ENCODE results near the gene C1orf21.

Gene C1orf21

DNA sequence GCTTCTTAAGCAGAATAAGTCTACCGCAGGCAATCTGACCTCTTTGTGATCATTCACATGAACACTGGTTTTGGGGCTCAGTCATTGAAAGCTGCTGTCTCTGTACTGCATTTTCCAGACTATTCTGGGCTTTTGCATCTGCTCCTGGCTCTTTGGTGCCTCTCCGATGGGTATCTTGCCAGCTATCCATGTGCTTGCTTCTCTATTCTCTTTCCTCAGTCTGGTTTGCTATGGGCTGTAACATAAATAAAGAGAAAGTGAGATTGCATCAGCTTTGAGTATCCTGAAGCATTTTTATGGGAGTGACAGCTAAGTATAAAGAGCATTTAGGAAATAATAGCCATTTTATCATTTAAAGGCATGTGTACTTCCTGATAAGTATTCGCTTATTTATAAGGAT, 70.7 kb downstream of the C1orf21 start:
- in situ Hi-C loops (cut with MboI; ENCODE audit: low sequenced_read_pairs, unreplicated experiment) = no loop called here
- TF ChIP-seq, protein P1, sequence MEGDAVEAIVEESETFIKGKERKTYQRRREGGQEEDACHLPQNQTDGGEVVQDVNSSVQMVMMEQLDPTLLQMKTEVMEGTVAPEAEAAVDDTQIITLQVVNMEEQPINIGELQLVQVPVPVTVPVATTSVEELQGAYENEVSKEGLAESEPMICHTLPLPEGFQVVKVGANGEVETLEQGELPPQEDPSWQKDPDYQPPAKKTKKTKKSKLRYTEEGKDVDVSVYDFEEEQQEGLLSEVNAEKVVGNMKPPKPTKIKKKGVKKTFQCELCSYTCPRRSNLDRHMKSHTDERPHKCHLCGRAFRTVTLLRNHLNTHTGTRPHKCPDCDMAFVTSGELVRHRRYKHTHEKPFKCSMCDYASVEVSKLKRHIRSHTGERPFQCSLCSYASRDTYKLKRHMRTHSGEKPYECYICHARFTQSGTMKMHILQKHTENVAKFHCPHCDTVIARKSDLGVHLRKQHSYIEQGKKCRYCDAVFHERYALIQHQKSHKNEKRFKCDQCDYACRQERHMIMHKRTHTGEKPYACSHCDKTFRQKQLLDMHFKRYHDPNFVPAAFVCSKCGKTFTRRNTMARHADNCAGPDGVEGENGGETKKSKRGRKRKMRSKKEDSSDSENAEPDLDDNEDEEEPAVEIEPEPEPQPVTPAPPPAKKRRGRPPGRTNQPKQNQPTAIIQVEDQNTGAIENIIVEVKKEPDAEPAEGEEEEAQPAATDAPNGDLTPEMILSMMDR (IDR thresholded peaks at IDR 0.05; ENCODE audit: borderline replicate concordance, control extremely low read depth, extremely low read depth, insufficient read depth, missing control alignments) = no peak
- DNase-seq (ENCODE audit: low spot score) = no peak

DNA sequence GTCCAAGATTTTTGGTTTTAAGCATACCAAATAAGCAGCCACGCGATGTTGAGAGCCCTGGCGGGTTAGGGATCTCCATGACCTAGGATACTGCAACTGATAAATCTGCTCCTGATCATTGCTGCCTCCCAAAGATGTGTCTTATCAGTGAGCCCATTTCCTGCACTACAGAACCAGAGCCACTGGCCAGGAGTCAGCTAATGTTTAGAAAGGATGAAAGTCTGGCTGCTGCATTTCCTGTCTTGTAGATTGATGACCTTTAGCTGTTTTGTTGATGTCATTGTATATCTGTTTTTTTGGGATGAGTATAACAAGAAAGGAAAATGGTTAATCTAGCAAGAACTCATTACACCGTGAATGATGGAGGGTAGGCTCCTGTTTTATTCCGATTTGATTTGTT, 74.5 kb downstream of the C1orf21 start:
- in situ Hi-C loops (cut with MboI; ENCODE audit: low sequenced_read_pairs, unreplicated experiment) = no loop called here
- TF ChIP-seq, protein P1 (IDR thresholded peaks at IDR 0.05; ENCODE audit: borderline replicate concordance, control extremely low read depth, extremely low read depth, insufficient read depth, missing control alignments) = no peak
- no peak for DNase-seq (ENCODE audit: low spot score)

DNA sequence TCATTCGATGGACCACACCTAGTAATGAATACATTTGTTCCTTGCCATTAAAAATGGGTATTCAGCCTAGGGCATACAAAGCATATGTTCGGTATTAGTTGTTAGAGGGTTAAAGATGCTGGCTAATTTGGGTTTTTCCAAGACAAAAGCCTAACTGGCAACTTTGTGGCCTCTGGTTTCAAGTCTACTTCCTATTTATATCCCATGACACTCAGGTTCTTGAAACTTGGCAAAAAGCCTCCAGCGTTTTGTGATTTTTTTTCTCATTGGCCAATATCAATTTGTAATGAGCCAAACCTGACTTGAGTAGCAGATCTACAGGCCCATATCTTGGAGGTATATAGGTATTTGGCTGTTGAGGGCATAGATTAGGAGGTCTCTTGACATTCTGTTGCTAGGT, 75.3 kb downstream of the C1orf21 start:
- TF ChIP-seq, protein P1 (IDR thresholded peaks at IDR 0.05; ENCODE audit: borderline replicate concordance, control extremely low read depth, extremely low read depth, insufficient read depth, missing control alignments) = no peak

DNA sequence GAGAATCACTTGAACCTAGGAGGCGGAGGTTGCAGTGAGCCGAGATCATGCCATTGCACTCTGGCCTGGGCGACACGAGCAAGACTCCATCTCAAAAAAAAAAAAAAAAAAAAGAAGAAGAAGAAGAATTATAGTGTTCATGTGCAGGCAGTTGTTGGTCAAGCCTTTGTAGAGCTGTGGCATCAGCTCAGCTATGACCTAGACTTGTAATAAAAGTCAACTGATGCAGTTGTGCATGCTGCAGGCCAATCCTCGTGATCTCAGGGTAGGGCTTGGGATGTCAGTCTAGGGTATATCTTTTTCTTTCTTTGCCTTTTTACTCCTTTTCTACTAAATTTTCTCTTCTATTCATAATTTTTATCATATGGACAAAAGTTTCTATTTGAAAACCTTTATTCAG, 76.2 kb downstream of the C1orf21 start:
- no peak for DNase-seq (ENCODE audit: low spot score)
- TF ChIP-seq, protein P1 (IDR thresholded peaks at IDR 0.05; ENCODE audit: borderline replicate concordance, control extremely low read depth, extremely low read depth, insufficient read depth, missing control alignments) = no peak
- in situ Hi-C loops (cut with MboI; ENCODE audit: low sequenced_read_pairs, unreplicated experiment) = no loop called here

More for the DNA sequence above, 75.3 kb downstream of the C1orf21 start:
- no peak for DNase-seq (ENCODE audit: low spot score)
- in situ Hi-C loops (cut with MboI; ENCODE audit: low sequenced_read_pairs, unreplicated experiment) = no loop called here

DNA sequence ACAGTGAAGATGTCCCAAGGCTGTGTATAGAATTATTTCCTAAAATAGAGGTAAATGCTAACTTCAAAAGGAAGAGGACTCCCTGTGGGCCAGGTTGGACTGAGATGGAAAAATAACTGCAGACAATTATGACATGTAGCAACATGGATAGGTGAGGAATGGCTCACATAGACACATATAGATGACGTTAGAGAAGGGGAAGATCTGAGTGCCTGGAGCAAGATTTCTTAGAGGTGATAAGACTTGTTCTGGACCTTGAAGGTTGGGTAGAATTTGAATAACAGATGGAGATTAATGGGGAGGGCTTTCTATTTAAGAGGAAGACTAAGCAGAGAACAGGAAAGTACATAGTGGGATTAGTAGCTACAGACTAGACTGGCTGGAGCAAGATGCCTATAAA, 76.9 kb downstream of the C1orf21 start:
- TF ChIP-seq, protein P1 (IDR thresholded peaks at IDR 0.05; ENCODE audit: borderline replicate concordance, control extremely low read depth, extremely low read depth, insufficient read depth, missing control alignments) = no peak
- in situ Hi-C loops (cut with MboI; ENCODE audit: low sequenced_read_pairs, unreplicated experiment) = no loop called here
- no peak for DNase-seq (ENCODE audit: low spot score)

DNA sequence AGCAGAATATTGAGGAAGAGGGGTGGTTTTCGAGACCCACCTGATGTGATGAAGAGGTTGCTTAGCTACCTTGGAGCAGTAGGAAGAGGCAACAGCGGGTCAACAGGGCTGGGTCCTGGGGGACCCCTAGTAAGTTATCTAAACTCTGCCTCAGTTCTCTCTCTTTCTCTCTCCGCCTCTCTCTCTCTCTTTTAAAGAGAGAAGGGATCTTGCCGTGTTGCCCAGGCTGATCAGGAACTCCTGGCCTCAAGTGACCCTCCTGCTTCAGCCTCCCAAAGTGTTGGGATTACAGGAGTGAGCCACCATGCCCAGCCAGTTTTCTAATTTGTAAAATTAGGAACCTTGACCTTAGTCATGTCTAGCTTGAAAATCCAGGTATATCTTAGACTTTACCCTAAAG, 77.9 kb downstream of the C1orf21 start:
- TF ChIP-seq, protein P1 (IDR thresholded peaks at IDR 0.05; ENCODE audit: borderline replicate concordance, control extremely low read depth, extremely low read depth, insufficient read depth, missing control alignments) = no peak
- in situ Hi-C loops (cut with MboI; ENCODE audit: low sequenced_read_pairs, unreplicated experiment) = no loop called here
- DNase-seq (ENCODE audit: low spot score) = no peak
